Measurements from ENCODE around the gene CDCA8.

- no peak for TF ChIP-seq CTCF (IDR thresholded peaks at IDR 0.05)
- TF ChIP-seq ZFP36 (IDR thresholded peaks at IDR 0.05; ENCODE audit: borderline replicate concordance, partially characterized antibody) = no peak
- TF ChIP-seq POLR2A (IDR thresholded peaks at IDR 0.05; ENCODE audit: low read length) = no peak
- no peak for TF ChIP-seq RNF2 (IDR thresholded peaks at IDR 0.05; ENCODE audit: borderline replicate concordance, low read depth)
- TF ChIP-seq HDAC2 (IDR thresholded peaks at IDR 0.05) = no peak
- TF ChIP-seq PHF8 (IDR thresholded peaks at IDR 0.05; ENCODE audit: borderline replicate concordance, low read depth) = no peak
- TF ChIP-seq JUNB (IDR thresholded peaks at IDR 0.05) = no peak
- no peak for TF ChIP-seq SMC3 (IDR thresholded peaks at IDR 0.05)
- no peak for TF ChIP-seq FOSL2 (IDR thresholded peaks at IDR 0.05)
- no peak for TF ChIP-seq FOSL2 (CRISPR knock-in tag; IDR thresholded peaks at IDR 0.05)
- TF ChIP-seq NR3C1 (IDR thresholded peaks at IDR 0.05) = no peak
- no peak for TF ChIP-seq HOXA7 (CRISPR knock-in tag; IDR thresholded peaks at IDR 0.05)
- no peak for TF ChIP-seq REST (IDR thresholded peaks at IDR 0.05)
- no peak for TF ChIP-seq NPAS2 (CRISPR knock-in tag; IDR thresholded peaks at IDR 0.05; ENCODE audit: borderline replicate concordance)
These were observed 35.4 kb upstream of the CDCA8 start for GRCh38 chr1:37656881-37657280.
